ENCODE data around the gene SLC6A3. TPM values are rescaled to one million over a fixed set of nuclear protein-coding genes. Genes with fewer than 3 reads are reported as not detected.
"Not testable (repeated sequence)": the region's sequence is repeated elsewhere in the genome, so short reads cannot be mapped to it uniquely, and the experiment has no call there.

SLC6A3 gene
- total RNA-seq, 2 donors from 2014 or later, result 0.10 to 0.19 TPM

GRCh38 chr5:1467341-1468246, 22.4 kb upstream of the SLC6A3 start:
- DNase-seq (ENCODE audit: low spot score), result peak; percentile 76
- intact Hi-C loops (cut with DNase I), result no loop called here

GRCh38 chr5:1466631-1467265, 21.5 kb upstream of the SLC6A3 start:
- intact Hi-C loops (cut with DNase I), result no loop called here
- peak; percentile 76 for DNase-seq (ENCODE audit: low spot score)

- peak; percentile 76 for DNase-seq (ENCODE audit: low spot score)
- intact Hi-C loops (cut with DNase I), result no loop called here
Observed at GRCh38 chr5:1465966-1466471, 20.8 kb upstream of the SLC6A3 start.

- intact Hi-C loops (cut with DNase I), result no loop called here
- DNase-seq (ENCODE audit: low spot score), result no peak
Observed at GRCh38 chr5:1465117-1465516, 19.9 kb upstream of the SLC6A3 start.

GRCh38 chr5:1464511-1464910, 19.3 kb upstream of the SLC6A3 start:
- DNase-seq (ENCODE audit: low spot score), result no peak

GRCh38 chr5:1464096-1464446, 18.8 kb upstream of the SLC6A3 start:
- intact Hi-C loops (cut with DNase I), result loop anchor here in 1 of 2 donors (5.0 kb wide), 1 partner anchor 1933 kb away; no protein-coding TSS in a partner anchor
- DNase-seq (ENCODE audit: low spot score), result peak; percentile 73

More at GRCh38 chr5:1464511-1464910, 19.3 kb upstream of the SLC6A3 start:
- intact Hi-C loops (cut with DNase I), result loop anchor here in 1 of 2 donors (5.0 kb wide), 1 partner anchor 1933 kb away; no protein-coding TSS in a partner anchor

- DNase-seq (ENCODE audit: low spot score), result peak; percentile 67
- intact Hi-C loops (cut with DNase I), result loop anchor here in 1 of 2 donors (5.0 kb wide), 1 partner anchor 1934 kb away; no protein-coding TSS in a partner anchor
Observed at GRCh38 chr5:1463326-1464095, 18.3 kb upstream of the SLC6A3 start.

GRCh38 chr5:1462358-1462757, 17.1 kb upstream of the SLC6A3 start:
- intact Hi-C loops (cut with DNase I), result loop anchor here in 1 of 2 donors (5.0 kb wide), 1 partner anchor 1935 kb away; no protein-coding TSS in a partner anchor
- peak; percentile 68 for DNase-seq (ENCODE audit: low spot score)

- intact Hi-C loops (cut with DNase I), result loop anchor here in 1 of 2 donors (5.0 kb wide), 1 partner anchor 1936 kb away; no protein-coding TSS in a partner anchor
Observed at GRCh38 chr5:1461396-1461795, 16.2 kb upstream of the SLC6A3 start.

GRCh38 chr5:1460054-1460682, 14.9 kb upstream of the SLC6A3 start:
- intact Hi-C loops (cut with DNase I), result loop anchor here in 1 of 2 donors (5.0 kb wide), 1 partner anchor 1937 kb away; no protein-coding TSS in a partner anchor
- no peak for DNase-seq (ENCODE audit: low spot score)

More at GRCh38 chr5:1461396-1461795, 16.2 kb upstream of the SLC6A3 start:
- DNase-seq (ENCODE audit: low spot score), result peak; percentile 69

- DNase-seq (ENCODE audit: low spot score); intact Hi-C loops (cut with DNase I): not testable (repeated sequence)
Observed at GRCh38 chr5:1459435-1459834, 14.2 kb upstream of the SLC6A3 start.

GRCh38 chr5:1456110-1456881, 11.1 kb upstream of the SLC6A3 start:
- DNase-seq (ENCODE audit: low spot score); intact Hi-C loops (cut with DNase I): not testable (repeated sequence)

- no peak for DNase-seq (ENCODE audit: low spot score)
- intact Hi-C loops (cut with DNase I), result no loop called here
Observed at GRCh38 chr5:1453613-1454012, 8.4 kb upstream of the SLC6A3 start.

- DNase-seq (ENCODE audit: low spot score), result peak; percentile 41
- intact Hi-C loops (cut with DNase I), result no loop called here
Observed at GRCh38 chr5:1449081-1449630, 3.9 kb upstream of the SLC6A3 start.

- peak; percentile 52 for DNase-seq (ENCODE audit: low spot score)
- intact Hi-C loops (cut with DNase I), result no loop called here
Observed at GRCh38 chr5:1448511-1449011, 3.3 kb upstream of the SLC6A3 start.

GRCh38 chr5:1447671-1448361, 2.6 kb upstream of the SLC6A3 start:
- intact Hi-C loops (cut with DNase I), result no loop called here
- DNase-seq (ENCODE audit: low spot score), result peak; percentile 57

Measured in posterior vena cava (tissue), 2 donors.